Measurements from ENCODE around the gene SGMS1.

The SGMS1 gene

GRCh38 chr10:50636618-50637579 is 13.1 kb upstream of the SGMS1 start:
- peak; percentile 64 for DNase-seq (ENCODE audit: low spot score)

- DNase-seq (ENCODE audit: low spot score) = no peak
These were observed 11.5 kb upstream of the SGMS1 start for GRCh38 chr10:50635286-50635685.

GRCh38 chr10:50634479-50634878 is 10.7 kb upstream of the SGMS1 start:
- no peak for DNase-seq (ENCODE audit: low spot score)

GRCh38 chr10:50631052-50631451 is 7.3 kb upstream of the SGMS1 start:
- no peak for DNase-seq (ENCODE audit: low spot score)

GRCh38 chr10:50629495-50630122 is 5.9 kb upstream of the SGMS1 start:
- DNase-seq (ENCODE audit: low spot score) = no peak

- no peak for DNase-seq (ENCODE audit: low spot score)
These were observed 4.1 kb upstream of the SGMS1 start for GRCh38 chr10:50627896-50628295.

GRCh38 chr10:50627443-50627842 is 3.7 kb upstream of the SGMS1 start:
- DNase-seq (ENCODE audit: low spot score) = no peak

GRCh38 chr10:50625649-50626132 is 1.9 kb upstream of the SGMS1 start:
- no peak for DNase-seq (ENCODE audit: low spot score)

GRCh38 chr10:50624866-50625501 is 1.2 kb upstream of the SGMS1 start:
- DNase-seq (ENCODE audit: low spot score) = peak; percentile 64

GRCh38 chr10:50624413-50624865 is 683 bp upstream of the SGMS1 start:
- peak; percentile 95 for DNase-seq (ENCODE audit: low spot score)

- peak; percentile 21 for DNase-seq (ENCODE audit: low spot score)
These were observed 772 bp downstream of the SGMS1 start for GRCh38 chr10:50622706-50623662.

- DNase-seq (ENCODE audit: low spot score) = peak; percentile 62
These were observed 1.6 kb downstream of the SGMS1 start for GRCh38 chr10:50621968-50622705.

- DNase-seq (ENCODE audit: low spot score) = no peak
These were observed 2.9 kb downstream of the SGMS1 start for GRCh38 chr10:50620899-50621298.

GRCh38 chr10:50619882-50620281 is 3.9 kb downstream of the SGMS1 start:
- no peak for DNase-seq (ENCODE audit: low spot score)

- DNase-seq (ENCODE audit: low spot score) = no peak
These were observed 4.6 kb downstream of the SGMS1 start for GRCh38 chr10:50619166-50619565.

- DNase-seq (ENCODE audit: low spot score) = no peak
These were observed 5.1 kb downstream of the SGMS1 start for GRCh38 chr10:50618624-50619023.

GRCh38 chr10:50615658-50616057 is 8.1 kb downstream of the SGMS1 start:
- DNase-seq (ENCODE audit: low spot score) = no peak

- DNase-seq (ENCODE audit: low spot score) = peak; percentile 28
These were observed 9.2 kb downstream of the SGMS1 start for GRCh38 chr10:50614444-50615137.

GRCh38 chr10:50613726-50614443 is 9.9 kb downstream of the SGMS1 start:
- no peak for DNase-seq (ENCODE audit: low spot score)

Measured in CD4-positive, alpha-beta T cell treated with Interleukin-15 for 4 hours (primary cell).